Activated CD4-positive, alpha-beta memory T cell treated with anti-CD3 and anti-CD28 coated beads for 36 hours (primary cell): ENCODE measurements around the gene HOXD13. TPM values are rescaled to one million over a fixed set of nuclear protein-coding genes. Genes with fewer than 3 reads are reported as not detected.

Experiments used
- CTCF ChIA-PET: fragments of 350-600 bp; sonication (Branson Sonifier 250); formaldehyde crosslinking; loops from one replicate; lab custom pipeline; 2021; ENCODE audit warnings: antibody characterized with exemption, inconsistent platforms; lab: Charles Lee
- POLR2A ChIA-PET: fragments of 350-600 bp; sonication (Branson Sonifier 250); formaldehyde crosslinking; loops from one replicate; lab custom pipeline; 2021; ENCODE audit warnings: antibody characterized with exemption; lab: Charles Lee
- DNase-seq: peaks from one replicate; pipeline ENCODE4 v3.0.0-alpha.2; 2020
- H3K27ac Mint-ChIP-seq: one replicate; pipeline ENCODE4 v1.8.0; 2021; ENCODE audit warnings: mixed read lengths
- H3K27me3 Mint-ChIP-seq: one replicate; pipeline ENCODE4 v1.8.0; 2021; ENCODE audit warnings: mixed read lengths
- H3K36me3 Mint-ChIP-seq: one replicate; pipeline ENCODE4 v1.8.0; 2021; ENCODE audit warnings: mixed read lengths
- H3K4me1 Mint-ChIP-seq: one replicate; pipeline ENCODE4 v1.8.0; 2021; ENCODE audit warnings: low read depth, mixed read lengths
- H3K4me3 Mint-ChIP-seq: one replicate; pipeline ENCODE4 v1.8.0; 2021; ENCODE audit warnings: mild to moderate bottlenecking, mixed read lengths
- H3K9me3 Mint-ChIP-seq: one replicate; pipeline ENCODE4 v1.8.0; 2021; ENCODE audit warnings: mixed read lengths
- intact Hi-C: fragments of 100-400 bp; cut with micrococcal nuclease; formaldehyde crosslinking; loops from one replicate; pipeline ENCODE4 v1.15.1; 2023
- total RNA-seq, 2 experiments: library from RNA; stranded (reverse); gene quantifications; one replicate each; pipeline ENCODE4 v1.2.3, GENCODE V29; 2021

The HOXD13 gene
- total RNA-seq, 2 experiments from 2014 or later, result not detected

- H3K4me1 Mint-ChIP-seq, result peaks cover 17% of the 10 kb centered on the region
Observed at GRCh38 chr2:176089843-176090395, 2.6 kb upstream of the HOXD13 start.

GRCh38 chr2:176090862-176091261 lies 1.7 kb upstream of the HOXD13 start:
- intact Hi-C loops, result loop anchor here (10.0 kb wide), 1 partner anchor 886 kb away; no protein-coding TSS in a partner anchor
- ChIA-PET CTCF (no interaction called here), POLR2A (no interaction called here)
- Mint-ChIP-seq H3K4me1 (peaks cover 17% of the 10 kb centered on the region), H3K36me3 (peaks cover 9% of the 10 kb centered on the region), H3K27ac (no peak overlapping the region), H3K27me3 (peaks cover 87% of the 10 kb centered on the region), H3K4me3 (no peak overlapping the region), H3K9me3 (no peaks in the 10 kb centered on the region)
- no peak for DNase-seq

More at GRCh38 chr2:176089843-176090395, 2.6 kb upstream of the HOXD13 start:
- no peak for DNase-seq
- Mint-ChIP-seq H3K27me3 (peaks cover 87% of the 10 kb centered on the region), H3K36me3 (peaks cover 9% of the 10 kb centered on the region), H3K9me3 (no peaks in the 10 kb centered on the region), H3K4me3 (no peak overlapping the region), H3K27ac (no peak overlapping the region)
- intact Hi-C loops, result loop anchor here (2.0 to 10.0 kb wide), 3 partner anchors 72 to 885 kb away; no protein-coding TSS in a partner anchor
- ChIA-PET POLR2A (no interaction called here), CTCF (interaction anchor here (1.2 to 1.7 kb wide), 2 partner anchors 37 to 400 kb away, joined by 4 to 7 read pairs; no protein-coding TSS in a partner anchor)

GRCh38 chr2:176091329-176092258 lies 927 bp upstream of the HOXD13 start:
- POLR2A ChIA-PET, result no interaction called here
- CTCF ChIA-PET, result no interaction called here
- Mint-ChIP-seq H3K27ac (peak overlapping the region; percentile 33), H3K9me3 (no peaks in the 10 kb centered on the region), H3K4me3 (peak overlapping the region; percentile 29), H3K27me3 (peaks cover 88% of the 10 kb centered on the region), H3K4me1 (peaks cover 22% of the 10 kb centered on the region), H3K36me3 (peaks cover 9% of the 10 kb centered on the region)
- intact Hi-C loops, result loop anchor here (10.0 kb wide), 1 partner anchor 887 kb away; no protein-coding TSS in a partner anchor
- DNase-seq, result no peak

GRCh38 chr2:176093145-176093897 lies 800 bp downstream of the HOXD13 start:
- CTCF ChIA-PET, result interaction anchor here (0.8 to 5.8 kb wide), 3 partner anchors 14 to 404 kb away, joined by 3 to 130 read pairs (median 3); no protein-coding TSS in a partner anchor
- H3K36me3 Mint-ChIP-seq, result peaks cover 6% of the 10 kb centered on the region
- intact Hi-C loops, result loop anchor here (10.0 kb wide), 1 partner anchor 889 kb away; no protein-coding TSS in a partner anchor
- H3K9me3 Mint-ChIP-seq, result no peaks in the 10 kb centered on the region
- POLR2A ChIA-PET, result no interaction called here
- peaks cover 27% of the 10 kb centered on the region for H3K4me1 Mint-ChIP-seq
- H3K27ac Mint-ChIP-seq, result no peak overlapping the region
- no peak overlapping the region for H3K4me3 Mint-ChIP-seq
- DNase-seq, result no peak
- H3K27me3 Mint-ChIP-seq, result peaks cover 87% of the 10 kb centered on the region

- Mint-ChIP-seq H3K4me3 (no peak overlapping the region), H3K36me3 (peaks cover 6% of the 10 kb centered on the region), H3K27me3 (peaks cover 85% of the 10 kb centered on the region), H3K9me3 (no peaks in the 10 kb centered on the region), H3K27ac (no peak overlapping the region), H3K4me1 (peaks cover 25% of the 10 kb centered on the region)
- DNase-seq, result no peak
- POLR2A ChIA-PET, result no interaction called here
- intact Hi-C loops, result loop anchor here (10.0 kb wide), 1 partner anchor 889 kb away; no protein-coding TSS in a partner anchor
- CTCF ChIA-PET, result interaction anchor here (0.8 to 5.8 kb wide), 3 partner anchors 14 to 405 kb away, joined by 3 to 130 read pairs (median 3); no protein-coding TSS in a partner anchor
Observed at GRCh38 chr2:176093898-176094249, 1.4 kb downstream of the HOXD13 start.

GRCh38 chr2:176094349-176094748 lies 1.8 kb downstream of the HOXD13 start:
- no peak for DNase-seq
- intact Hi-C loops, result loop anchor here (10.0 kb wide), 1 partner anchor 890 kb away; no protein-coding TSS in a partner anchor
- Mint-ChIP-seq H3K4me3 (no peak overlapping the region), H3K4me1 (peaks cover 25% of the 10 kb centered on the region), H3K9me3 (no peaks in the 10 kb centered on the region), H3K27me3 (peaks cover 87% of the 10 kb centered on the region), H3K27ac (no peak overlapping the region), H3K36me3 (peaks cover 5% of the 10 kb centered on the region)
- ChIA-PET CTCF (interaction anchor here (0.8 to 5.8 kb wide), 3 partner anchors 15 to 405 kb away, joined by 3 to 130 read pairs (median 3); no protein-coding TSS in a partner anchor), POLR2A (no interaction called here)

- DNase-seq, result no peak
- no peak overlapping the region for H3K27ac Mint-ChIP-seq
- H3K36me3 Mint-ChIP-seq, result peaks cover 4% of the 10 kb centered on the region
- no peak overlapping the region for H3K4me3 Mint-ChIP-seq
- ChIA-PET CTCF (interaction anchor here (0.7 to 5.8 kb wide), 7 partner anchors 15 to 844 kb away, joined by 3 to 130 read pairs (median 5); no protein-coding TSS in a partner anchor), POLR2A (no interaction called here)
- peaks cover 84% of the 10 kb centered on the region for H3K27me3 Mint-ChIP-seq
- peaks cover 25% of the 10 kb centered on the region for H3K4me1 Mint-ChIP-seq
- intact Hi-C loops, result loop anchor here (5.0 to 10.0 kb wide), 2 partner anchors 843 to 891 kb away; no protein-coding TSS in a partner anchor
- H3K9me3 Mint-ChIP-seq, result no peaks in the 10 kb centered on the region
Observed at GRCh38 chr2:176095421-176095820, 2.9 kb downstream of the HOXD13 start.

- Mint-ChIP-seq H3K4me1 (peaks cover 25% of the 10 kb centered on the region), H3K27ac (no peak overlapping the region), H3K9me3 (no peaks in the 10 kb centered on the region), H3K4me3 (peak overlapping the region; percentile 57), H3K27me3 (peaks cover 84% of the 10 kb centered on the region), H3K36me3 (peaks cover 4% of the 10 kb centered on the region)
- intact Hi-C loops, result loop anchor here (2.0 to 10.0 kb wide), 3 partner anchors 16 to 892 kb away; no protein-coding TSS in a partner anchor
- ChIA-PET POLR2A (no interaction called here), CTCF (interaction anchor here (0.6 to 5.8 kb wide), 19 partner anchors 8 to 1825 kb away, joined by 3 to 130 read pairs (median 5); partner anchors contain the start of gene LNPK)
- no peak for DNase-seq
Observed at GRCh38 chr2:176096243-176096985, 3.9 kb downstream of the HOXD13 start.

GRCh38 chr2:176096986-176097819 lies 4.7 kb downstream of the HOXD13 start:
- Mint-ChIP-seq H3K27ac (peak overlapping the region; percentile 14), H3K4me3 (peak overlapping the region; percentile 57), H3K36me3 (no peaks in the 10 kb centered on the region), H3K27me3 (peaks cover 84% of the 10 kb centered on the region), H3K4me1 (peaks cover 18% of the 10 kb centered on the region), H3K9me3 (no peaks in the 10 kb centered on the region)
- CTCF ChIA-PET, result interaction anchor here (0.6 to 5.8 kb wide), 26 partner anchors 9 to 893 kb away, joined by 3 to 130 read pairs (median 5); partner anchors contain the start of gene LNPK
- intact Hi-C loops, result loop anchor here (1.0 to 10.0 kb wide), 5 partner anchors 16 to 892 kb away; no protein-coding TSS in a partner anchor
- POLR2A ChIA-PET, result no interaction called here
- DNase-seq, result peak; percentile 70

- peaks cover 18% of the 10 kb centered on the region for H3K4me1 Mint-ChIP-seq
- DNase-seq, result no peak
- peak overlapping the region; percentile 14 for H3K27ac Mint-ChIP-seq
- POLR2A ChIA-PET, result no interaction called here
- intact Hi-C loops, result loop anchor here (1.0 to 10.0 kb wide), 5 partner anchors 17 to 893 kb away; no protein-coding TSS in a partner anchor
- no peaks in the 10 kb centered on the region for H3K9me3 Mint-ChIP-seq
- no peaks in the 10 kb centered on the region for H3K36me3 Mint-ChIP-seq
- CTCF ChIA-PET, result interaction anchor here (0.6 to 5.8 kb wide), 24 partner anchors 10 to 894 kb away, joined by 3 to 130 read pairs (median 5); partner anchors contain the start of gene LNPK
- H3K4me3 Mint-ChIP-seq, result peak overlapping the region; percentile 55
- peaks cover 90% of the 10 kb centered on the region for H3K27me3 Mint-ChIP-seq
Observed at GRCh38 chr2:176097820-176098365, 5.4 kb downstream of the HOXD13 start.
